ENCODE results near the gene GFOD1. TPM values are rescaled to one million over a fixed set of nuclear protein-coding genes. Genes with fewer than 3 reads are reported as not detected.

Gene GFOD1
- total RNA-seq, 1 donor from 2014 or later = 0.81 TPM

- Mint-ChIP-seq H3K9me3 (ENCODE audit: low read depth) (no peaks in the 10 kb centered on the region), H3K4me1 (ENCODE audit: low read depth) (no peaks in the 10 kb centered on the region), H3K27me3 (no peaks in the 10 kb centered on the region), H3K4me3 (ENCODE audit: low read depth) (no peak overlapping the region), H3K36me3 (ENCODE audit: insufficient read depth) (no peaks in the 10 kb centered on the region), H3K27ac (no peak overlapping the region)
- no peak for DNase-seq (ENCODE audit: low spot score, unreplicated experiment)
- TF ChIP-seq CTCF (IDR thresholded peaks at IDR 0.05; ENCODE audit: unreplicated experiment) = no peak
Measured at GRCh38 chr6:13471184-13471583, 16.2 kb downstream of the GFOD1 start.

DNA sequence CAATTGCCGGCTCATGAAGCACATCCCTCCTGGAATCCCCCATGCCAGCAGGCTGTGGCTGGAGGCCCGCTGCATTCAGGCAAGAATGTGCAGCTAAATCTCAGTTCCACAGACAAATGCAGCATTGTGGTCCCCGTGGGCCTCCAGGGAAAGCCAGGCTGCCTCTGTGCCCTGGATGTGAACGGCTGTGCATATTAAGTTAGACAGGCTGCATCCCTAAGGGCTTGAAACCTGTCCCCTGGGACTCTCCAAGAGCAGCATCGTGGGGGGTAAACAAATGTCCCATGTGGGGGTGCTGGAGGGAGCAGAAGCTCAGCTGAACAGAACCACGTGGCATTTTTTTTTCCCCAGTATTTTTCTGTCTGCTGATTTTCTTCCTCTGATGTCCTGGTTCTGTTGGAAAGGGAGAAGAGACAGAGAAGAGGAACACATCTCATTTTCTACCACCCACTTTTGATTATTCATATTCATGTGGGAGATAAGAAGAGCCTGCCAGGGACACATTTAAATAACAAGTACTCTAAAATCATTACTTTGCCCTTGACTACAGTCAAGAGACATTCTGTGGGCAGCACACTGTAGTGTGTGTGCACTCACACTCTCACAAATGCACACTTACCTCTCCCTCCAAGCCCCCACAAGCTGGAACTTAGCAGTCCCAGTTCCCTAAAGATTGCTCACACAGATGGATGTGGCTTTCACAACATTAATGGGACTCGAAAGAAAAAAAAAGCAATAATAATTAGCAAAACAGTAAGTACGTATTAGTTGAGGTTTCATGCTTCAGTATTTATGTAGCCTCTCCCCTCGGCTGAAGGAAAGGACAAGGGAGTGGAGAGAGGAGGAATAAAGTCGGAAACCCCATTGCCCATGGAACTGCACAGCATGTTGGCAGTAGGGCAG is 16.9 kb downstream of the GFOD1 start:
- Mint-ChIP-seq H3K27ac (no peak overlapping the region), H3K4me3 (ENCODE audit: low read depth) (no peak overlapping the region), H3K9me3 (ENCODE audit: low read depth) (no peaks in the 10 kb centered on the region), H3K36me3 (ENCODE audit: insufficient read depth) (no peaks in the 10 kb centered on the region), H3K4me1 (ENCODE audit: low read depth) (no peaks in the 10 kb centered on the region), H3K27me3 (peaks cover 3% of the 10 kb centered on the region)
- TF ChIP-seq CTCF (IDR thresholded peaks at IDR 0.05; ENCODE audit: unreplicated experiment) = no peak
- DNase-seq (ENCODE audit: low spot score, unreplicated experiment) = no peak

- no peaks in the 10 kb centered on the region for H3K9me3 Mint-ChIP-seq (ENCODE audit: low read depth)
- no peak overlapping the region for H3K27ac Mint-ChIP-seq
- DNase-seq (ENCODE audit: low spot score, unreplicated experiment) = no peak
- H3K4me3 Mint-ChIP-seq (ENCODE audit: low read depth) = no peak overlapping the region
- no peaks in the 10 kb centered on the region for H3K4me1 Mint-ChIP-seq (ENCODE audit: low read depth)
- peaks cover 6% of the 10 kb centered on the region for H3K27me3 Mint-ChIP-seq
- H3K36me3 Mint-ChIP-seq (ENCODE audit: insufficient read depth) = no peaks in the 10 kb centered on the region
- no peak for TF ChIP-seq CTCF (IDR thresholded peaks at IDR 0.05; ENCODE audit: unreplicated experiment)
Measured at GRCh38 chr6:13469693-13470092, 17.7 kb downstream of the GFOD1 start.

- no peaks in the 10 kb centered on the region for H3K36me3 Mint-ChIP-seq (ENCODE audit: insufficient read depth)
- H3K4me3 Mint-ChIP-seq (ENCODE audit: low read depth) = no peak overlapping the region
- no peak overlapping the region for H3K27ac Mint-ChIP-seq
- no peak for TF ChIP-seq CTCF (IDR thresholded peaks at IDR 0.05; ENCODE audit: unreplicated experiment)
- no peak for DNase-seq (ENCODE audit: low spot score, unreplicated experiment)
- no peaks in the 10 kb centered on the region for H3K4me1 Mint-ChIP-seq (ENCODE audit: low read depth)
- H3K9me3 Mint-ChIP-seq (ENCODE audit: low read depth) = no peaks in the 10 kb centered on the region
- peaks cover 12% of the 10 kb centered on the region for H3K27me3 Mint-ChIP-seq
Measured at GRCh38 chr6:13468839-13469238, 18.6 kb downstream of the GFOD1 start.

- no peak for TF ChIP-seq CTCF (IDR thresholded peaks at IDR 0.05; ENCODE audit: unreplicated experiment)
- Mint-ChIP-seq H3K4me3 (ENCODE audit: low read depth) (no peak overlapping the region), H3K27me3 (peaks cover 20% of the 10 kb centered on the region), H3K36me3 (ENCODE audit: insufficient read depth) (no peaks in the 10 kb centered on the region), H3K4me1 (ENCODE audit: low read depth) (peaks cover 7% of the 10 kb centered on the region), H3K27ac (no peak overlapping the region), H3K9me3 (ENCODE audit: low read depth) (no peaks in the 10 kb centered on the region)
- no peak for DNase-seq (ENCODE audit: low spot score, unreplicated experiment)
Measured at GRCh38 chr6:13467216-13467600, 20.2 kb downstream of the GFOD1 start.

Data from progenitor cell of endocrine pancreas (in vitro differentiated cells).